ENCODE results near the gene UBXN1. TPM values are rescaled to one million over a fixed set of nuclear protein-coding genes. Genes with fewer than 3 reads are reported as not detected.
A peak's percentile ranks its signal among the peaks of the same experiment; 100 is the strongest.
"Not testable (repeated sequence)": the region's sequence is repeated elsewhere in the genome, so short reads cannot be mapped to it uniquely, and the experiment has no call there.

The UBXN1 gene
- total RNA-seq, 2 donors from 2014 or later = 70.7 to 93.4 TPM

DNA sequence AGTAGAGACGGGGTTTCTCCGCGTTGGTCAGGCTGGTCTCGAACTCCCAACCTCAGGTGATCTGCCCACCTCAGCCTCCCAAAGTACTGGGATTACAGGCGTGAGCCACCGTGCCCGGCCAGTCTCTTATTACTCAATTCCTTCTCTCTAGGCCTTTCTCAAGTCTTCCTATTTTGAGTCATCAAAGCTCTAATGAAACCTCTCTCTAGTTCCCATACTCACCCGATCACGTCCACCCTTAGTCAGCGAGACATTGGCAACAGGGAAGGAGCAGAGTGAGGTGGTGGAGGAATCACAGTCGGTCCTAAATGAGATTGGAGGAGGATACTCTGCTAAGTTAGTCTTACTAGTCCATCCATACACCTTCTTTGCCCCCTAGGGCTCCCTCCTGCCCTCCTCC lies 23.4 kb upstream of the UBXN1 start:
- peak overlapping the region; percentile 70 for H3K27ac Mint-ChIP-seq
- ATAC-seq (replicated peaks) = peak; percentile 70
- no peaks in the 10 kb centered on the region for H3K27me3 Mint-ChIP-seq
- no peaks in the 10 kb centered on the region for H3K9me3 Mint-ChIP-seq
- H3K4me1 Mint-ChIP-seq = peaks cover 21% of the 10 kb centered on the region
- H3K4me3 Mint-ChIP-seq = peak overlapping the region; percentile 34
- peaks cover 34% of the 10 kb centered on the region for H3K36me3 Mint-ChIP-seq (ENCODE audit: low read depth)

DNA sequence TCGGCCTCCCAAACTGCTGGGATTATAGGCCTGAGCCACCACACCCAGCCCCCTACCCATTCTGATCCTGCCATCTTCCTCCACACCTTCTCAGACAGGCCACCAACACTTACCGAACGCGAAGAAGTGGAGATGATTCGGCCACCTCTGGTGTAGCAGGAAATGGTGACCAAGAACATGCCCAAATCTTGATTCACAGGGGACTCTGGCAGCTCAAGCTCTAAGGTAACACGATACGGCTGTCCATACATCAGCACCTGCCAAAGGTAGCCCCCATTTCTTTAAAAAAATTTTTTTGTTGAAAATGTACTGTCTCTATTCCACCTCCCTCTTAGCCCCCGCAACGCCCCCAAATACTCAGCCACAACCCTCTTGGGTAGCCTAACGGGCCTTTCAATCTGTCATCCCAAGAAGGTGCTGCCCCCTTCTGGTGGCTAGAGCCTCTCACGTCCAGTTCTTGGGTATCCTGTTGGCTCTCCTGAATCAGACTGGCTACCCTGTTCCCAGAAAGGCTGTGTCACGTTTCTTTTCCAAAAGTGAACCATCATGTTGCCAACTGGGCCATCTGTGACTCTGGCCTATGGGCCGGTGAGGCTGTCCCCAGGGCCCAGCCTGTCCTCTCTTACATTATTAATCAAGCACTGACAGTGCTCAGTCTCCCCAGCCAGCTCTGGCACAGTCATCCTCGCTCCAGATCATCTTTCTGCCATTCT lies 15.7 kb upstream of the UBXN1 start:
- Mint-ChIP-seq H3K9me3 (no peaks in the 10 kb centered on the region), H3K4me3 (no peak overlapping the region), H3K27me3 (no peaks in the 10 kb centered on the region), H3K36me3 (ENCODE audit: low read depth) (peaks cover 51% of the 10 kb centered on the region), H3K27ac (peak overlapping the region; percentile 9), H3K4me1 (peaks cover 5% of the 10 kb centered on the region)
- ATAC-seq (replicated peaks) = peak; percentile 91

DNA sequence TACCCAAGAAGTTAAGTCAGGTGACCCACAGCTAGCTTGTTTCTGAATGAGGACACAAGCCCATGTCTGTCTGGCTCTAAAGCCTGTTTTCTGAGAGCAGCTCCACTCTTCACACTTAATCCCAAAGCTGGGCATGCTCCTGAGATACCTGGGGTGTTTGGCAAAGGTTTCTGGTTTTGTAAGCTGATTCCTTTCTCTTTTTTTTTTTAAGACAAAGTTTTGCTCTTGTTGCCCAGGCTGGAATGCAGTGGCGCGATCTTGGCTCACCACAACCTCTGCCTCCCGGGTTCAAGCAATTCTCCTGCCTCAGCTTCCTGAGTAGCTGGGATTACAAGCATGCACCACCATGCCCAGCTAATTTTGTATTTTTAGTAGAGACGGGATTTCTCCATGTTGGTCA lies 14.8 kb upstream of the UBXN1 start:
- H3K9me3 Mint-ChIP-seq; H3K4me1 Mint-ChIP-seq; H3K27ac Mint-ChIP-seq; H3K4me3 Mint-ChIP-seq; H3K27me3 Mint-ChIP-seq; ATAC-seq (replicated peaks): not testable (repeated sequence)
- H3K36me3 Mint-ChIP-seq (ENCODE audit: low read depth) = peaks cover 59% of the 10 kb centered on the region

DNA sequence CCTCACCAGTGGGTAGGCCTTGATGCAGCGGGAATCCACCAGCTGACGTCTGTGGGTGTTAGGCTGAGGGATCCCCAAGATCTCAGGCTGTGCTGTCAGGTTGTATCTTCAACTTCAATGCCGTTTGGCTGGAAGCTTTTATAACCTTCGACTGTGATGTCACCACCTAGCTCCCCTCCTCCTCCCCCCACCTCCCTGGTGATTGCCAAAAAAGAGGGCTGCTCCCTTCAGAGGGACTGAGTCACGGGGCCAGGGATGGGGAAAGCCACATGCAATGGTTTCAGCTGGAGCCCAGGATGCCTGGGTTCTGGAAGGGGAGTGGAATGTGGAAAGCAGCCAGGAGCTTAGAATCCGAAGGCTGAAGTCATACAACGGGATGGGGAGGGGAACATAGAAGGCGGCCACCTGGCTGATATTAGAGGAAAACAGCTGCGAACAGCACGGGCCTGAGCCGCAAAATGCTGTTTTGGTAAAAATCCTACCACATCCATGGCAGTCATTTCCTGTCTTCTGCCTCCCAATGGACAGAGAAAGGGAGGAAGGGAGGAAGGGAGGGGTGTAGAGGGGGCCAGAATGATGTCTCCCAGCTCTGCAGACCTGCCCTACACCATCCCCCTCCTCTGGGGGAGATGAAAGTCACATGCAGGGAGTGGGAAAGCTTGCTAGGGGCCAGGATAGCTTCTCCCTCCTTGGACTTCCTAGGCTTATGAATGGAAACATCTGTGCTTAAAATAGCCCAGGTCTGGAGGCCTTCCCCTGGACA lies 10.7 kb upstream of the UBXN1 start, which contains the start of gene LRRN4CL:
LRRN4CL (minus strand) TSS at position 110 of the 763 bp plus-strand sequence. CDS start 1,022 bp downstream, outside the sequence.
- ATAC-seq (replicated peaks) = no peak
- H3K4me3 Mint-ChIP-seq = no peak within 1 kb of the TSS
- peaks cover 2% of the 10 kb centered on the region for H3K4me1 Mint-ChIP-seq
- H3K9me3 Mint-ChIP-seq = no peaks in the 10 kb centered on the region
- peaks cover 50% of the 10 kb centered on the region for H3K36me3 Mint-ChIP-seq (ENCODE audit: low read depth)
- peaks cover 3% of the 10 kb centered on the region for H3K27me3 Mint-ChIP-seq
- H3K27ac Mint-ChIP-seq = no peak within 1 kb of the TSS

DNA sequence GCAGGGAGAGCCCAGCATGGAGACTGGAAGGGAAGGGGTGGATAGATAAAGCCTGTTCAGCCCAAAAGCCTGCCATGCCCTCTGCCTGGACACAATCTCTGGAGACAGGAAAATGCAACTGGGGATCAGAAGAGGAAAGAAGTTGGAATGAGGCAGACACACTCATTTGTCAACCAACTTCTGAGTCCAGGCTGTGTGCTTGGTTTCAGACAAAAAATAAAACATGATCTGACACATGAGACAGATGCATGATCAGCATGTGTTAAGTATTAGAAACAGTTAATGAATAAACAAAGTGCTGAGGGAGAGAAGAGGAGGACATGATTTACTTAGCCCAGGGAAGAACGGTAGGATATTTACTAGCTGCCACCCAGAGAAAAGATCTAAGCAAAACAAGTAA lies 9.6 kb upstream of the UBXN1 start:
- no peaks in the 10 kb centered on the region for H3K4me1 Mint-ChIP-seq
- peaks cover 45% of the 10 kb centered on the region for H3K36me3 Mint-ChIP-seq (ENCODE audit: low read depth)
- H3K27ac Mint-ChIP-seq = no peak overlapping the region
- H3K27me3 Mint-ChIP-seq = peaks cover 3% of the 10 kb centered on the region
- no peak for ATAC-seq (replicated peaks)
- no peaks in the 10 kb centered on the region for H3K9me3 Mint-ChIP-seq
- H3K4me3 Mint-ChIP-seq = no peak overlapping the region

DNA sequence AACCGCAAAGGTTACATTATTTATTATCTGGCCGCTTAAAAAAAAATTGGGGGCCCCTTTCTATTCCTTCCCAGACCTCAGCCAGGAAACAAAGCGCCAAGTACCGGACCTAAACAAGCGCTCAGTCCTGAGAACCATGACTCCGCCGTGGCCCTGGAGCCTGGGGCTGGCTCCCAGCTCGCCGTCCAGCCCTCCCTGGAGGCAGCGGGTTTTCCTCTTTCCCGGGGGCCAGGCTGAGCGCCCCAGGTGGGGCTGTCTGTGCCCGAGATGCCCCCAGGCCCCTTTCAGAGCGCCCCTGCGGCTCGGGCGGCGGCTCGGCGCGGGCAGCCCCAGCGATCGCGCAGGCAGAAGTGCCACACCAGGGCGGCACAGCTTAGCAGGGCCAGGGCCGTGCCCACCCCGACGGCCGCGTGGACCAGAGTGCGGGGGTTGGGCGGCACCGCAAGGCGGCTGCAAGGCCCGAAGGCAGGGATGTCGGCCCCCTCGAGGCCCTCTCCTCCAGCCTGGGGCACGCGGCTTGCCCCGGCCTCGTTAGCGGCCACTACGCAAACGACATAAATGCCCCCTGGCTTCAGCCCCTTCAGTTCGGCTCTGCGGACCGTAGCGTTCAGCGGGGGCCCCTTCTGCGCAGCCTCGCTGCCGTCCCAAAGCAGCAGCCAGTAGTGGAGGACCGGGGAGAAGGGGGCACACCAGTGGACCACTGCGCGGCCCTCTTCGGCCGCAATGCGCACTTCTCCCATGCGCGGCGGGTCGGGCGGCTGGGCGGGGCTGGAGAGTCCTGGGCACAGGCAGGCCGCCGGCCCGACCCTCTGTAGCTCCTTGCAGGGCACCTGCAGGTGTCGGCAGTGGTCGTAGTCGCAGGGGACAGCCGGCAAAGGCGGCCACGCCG lies 8.9 kb upstream of the UBXN1 start:
- Mint-ChIP-seq H3K27ac (no peak overlapping the region), H3K36me3 (ENCODE audit: low read depth) (peaks cover 39% of the 10 kb centered on the region), H3K27me3 (peaks cover 3% of the 10 kb centered on the region), H3K4me1 (no peaks in the 10 kb centered on the region), H3K9me3 (no peaks in the 10 kb centered on the region), H3K4me3 (no peak overlapping the region)
- no peak for ATAC-seq (replicated peaks)

DNA sequence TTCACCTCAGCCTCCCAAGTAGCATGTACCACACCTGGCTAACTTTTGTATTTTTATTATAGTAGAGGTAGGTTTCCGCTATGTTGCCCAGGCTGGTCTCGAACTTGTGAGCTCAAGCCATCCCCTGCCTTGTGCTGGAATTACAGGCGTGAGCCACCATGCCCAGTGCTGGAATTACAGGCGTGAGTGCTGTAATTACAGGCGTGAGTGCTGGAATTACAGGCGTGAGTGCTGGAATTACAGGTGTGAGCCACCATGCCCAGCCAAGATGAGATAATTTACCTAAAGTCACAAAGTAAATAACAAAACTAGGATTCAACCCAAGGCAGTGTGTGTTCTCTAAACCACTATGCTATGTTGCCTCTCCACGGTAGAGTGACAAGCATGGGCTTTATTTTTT lies 3.6 kb upstream of the UBXN1 start:
- peaks cover 15% of the 10 kb centered on the region for H3K36me3 Mint-ChIP-seq (ENCODE audit: low read depth)
- H3K4me3 Mint-ChIP-seq = no peak overlapping the region
- H3K9me3 Mint-ChIP-seq = no peaks in the 10 kb centered on the region
- H3K4me1 Mint-ChIP-seq = peaks cover 13% of the 10 kb centered on the region
- H3K27ac Mint-ChIP-seq = no peak overlapping the region
- no peaks in the 10 kb centered on the region for H3K27me3 Mint-ChIP-seq
- no peak for ATAC-seq (replicated peaks)

DNA sequence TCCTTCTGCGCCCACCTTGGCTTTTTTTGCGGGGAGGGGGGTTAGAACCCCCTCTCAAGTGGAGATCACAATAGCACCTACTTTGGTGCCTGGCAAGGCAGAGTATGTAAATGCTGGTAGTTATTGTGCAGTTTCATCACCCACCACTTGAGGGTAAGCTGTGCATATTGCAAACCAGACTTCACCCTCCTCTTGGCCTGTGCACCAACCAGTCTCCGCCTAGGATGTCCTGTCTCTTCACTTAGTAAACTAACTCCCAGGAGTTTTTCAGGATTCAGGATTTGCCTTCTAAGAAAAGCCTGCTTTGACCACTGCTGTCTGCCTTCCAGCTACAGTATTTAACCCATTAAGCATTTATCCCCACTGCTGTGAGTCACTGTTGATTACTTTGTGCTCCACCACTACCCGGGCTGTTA lies 2.0 kb upstream of the UBXN1 start:
- H3K4me3 Mint-ChIP-seq = peak overlapping the region; percentile 42
- H3K9me3 Mint-ChIP-seq = no peaks in the 10 kb centered on the region
- peaks cover 32% of the 10 kb centered on the region for H3K36me3 Mint-ChIP-seq (ENCODE audit: low read depth)
- H3K27me3 Mint-ChIP-seq = no peaks in the 10 kb centered on the region
- H3K4me1 Mint-ChIP-seq = peaks cover 20% of the 10 kb centered on the region
- peak overlapping the region; percentile 84 for H3K27ac Mint-ChIP-seq
- peak; percentile 81 for ATAC-seq (replicated peaks)

DNA sequence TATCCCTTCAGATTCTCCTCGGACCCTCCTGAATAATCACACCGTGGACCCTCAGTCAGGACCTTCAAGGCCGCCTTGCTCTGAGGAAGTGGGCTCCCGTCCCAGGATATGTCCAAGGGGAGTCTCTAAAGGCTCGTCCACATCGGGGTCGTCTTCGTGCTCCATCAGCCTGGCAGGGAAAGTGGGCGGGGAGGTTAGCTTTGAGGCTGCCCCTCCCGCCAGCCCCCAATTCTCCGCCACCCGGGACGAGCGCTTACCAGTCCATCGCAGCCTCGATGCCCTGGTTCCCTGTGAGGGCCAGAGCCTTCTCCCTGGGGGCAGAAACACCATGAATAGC lies 472 bp downstream of the UBXN1 start:
- peak overlapping the region; percentile 79 for H3K4me3 Mint-ChIP-seq
- no peak for ATAC-seq (replicated peaks)

DNA sequence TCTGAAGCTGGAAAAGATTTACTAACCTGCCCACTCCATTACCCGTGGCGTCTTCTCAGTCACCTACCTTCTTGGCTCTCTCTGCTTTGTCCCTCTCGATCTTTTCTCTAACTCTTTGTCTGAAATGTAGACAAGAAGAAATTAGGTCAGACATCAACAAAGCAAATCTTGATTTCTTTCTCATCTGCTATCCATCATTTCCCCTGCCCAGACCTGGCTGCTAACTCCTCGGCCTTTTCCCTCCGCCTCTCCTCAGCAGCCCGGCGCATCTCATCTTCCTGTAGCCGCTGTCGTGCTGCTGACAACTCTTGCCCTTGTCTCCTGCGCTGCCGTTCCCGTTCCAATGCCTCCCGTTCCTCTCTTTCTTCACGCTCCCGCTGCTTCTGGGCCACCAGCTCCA lies 1.2 kb downstream of the UBXN1 start:
- Mint-ChIP-seq H3K4me1 (peaks cover 25% of the 10 kb centered on the region), H3K27me3 (no peaks in the 10 kb centered on the region), H3K4me3 (peak overlapping the region; percentile 79), H3K36me3 (ENCODE audit: low read depth) (peaks cover 57% of the 10 kb centered on the region), H3K9me3 (no peaks in the 10 kb centered on the region), H3K27ac (peak overlapping the region; percentile 83)
- no peak for ATAC-seq (replicated peaks)

More for the DNA sequence above, 472 bp downstream of the UBXN1 start:
- no peaks in the 10 kb centered on the region for H3K9me3 Mint-ChIP-seq
- H3K36me3 Mint-ChIP-seq (ENCODE audit: low read depth) = peaks cover 53% of the 10 kb centered on the region
- H3K4me1 Mint-ChIP-seq = peaks cover 25% of the 10 kb centered on the region
- peak overlapping the region; percentile 83 for H3K27ac Mint-ChIP-seq
- no peaks in the 10 kb centered on the region for H3K27me3 Mint-ChIP-seq

DNA sequence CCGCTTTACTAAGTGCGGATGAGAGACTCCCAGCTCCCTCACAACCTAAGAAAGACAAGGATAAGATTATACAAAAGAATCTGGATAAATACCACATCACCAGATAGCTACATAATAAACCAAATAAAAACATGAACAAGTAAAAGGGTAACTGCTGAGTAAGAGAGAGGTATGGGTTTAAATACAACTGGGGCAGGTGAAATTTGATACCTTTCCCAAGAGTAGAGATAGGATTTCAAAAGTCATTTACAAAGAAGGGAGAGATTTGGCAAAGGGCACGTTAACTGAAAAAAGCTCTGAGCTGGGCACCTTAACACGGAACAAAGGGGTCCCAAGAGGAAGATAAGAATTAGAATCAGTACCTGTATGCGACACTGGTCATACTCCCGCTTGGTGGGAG lies 1.7 kb downstream of the UBXN1 start:
- Mint-ChIP-seq H3K4me3 (peak overlapping the region; percentile 79), H3K4me1 (peaks cover 25% of the 10 kb centered on the region), H3K27ac (peak overlapping the region; percentile 37), H3K36me3 (ENCODE audit: low read depth) (peaks cover 62% of the 10 kb centered on the region), H3K27me3 (no peaks in the 10 kb centered on the region), H3K9me3 (no peaks in the 10 kb centered on the region)
- ATAC-seq (replicated peaks) = no peak

DNA sequence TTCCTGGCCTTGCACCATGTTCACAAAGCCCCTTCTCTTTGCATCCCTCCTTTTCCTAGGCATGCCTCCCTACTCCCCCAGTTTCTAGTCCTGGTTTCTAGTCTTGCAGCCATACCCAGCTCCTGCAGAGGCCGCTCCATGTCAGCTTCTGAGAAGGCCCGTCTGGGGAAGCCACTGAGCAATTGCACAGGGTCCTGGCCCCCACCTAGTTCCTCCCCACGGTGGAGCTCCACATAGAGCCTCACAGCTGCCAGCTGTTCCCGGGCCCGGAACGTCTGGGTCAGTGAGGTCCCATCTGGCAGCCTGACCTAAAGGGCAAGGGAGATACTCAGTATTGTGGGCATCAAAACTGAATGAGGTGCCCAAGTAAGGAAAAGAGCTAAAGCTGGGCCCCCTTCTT lies 2.2 kb downstream of the UBXN1 start:
- H3K27ac Mint-ChIP-seq = peak overlapping the region; percentile 37
- H3K4me1 Mint-ChIP-seq = peaks cover 25% of the 10 kb centered on the region
- ATAC-seq (replicated peaks) = no peak

DNA sequence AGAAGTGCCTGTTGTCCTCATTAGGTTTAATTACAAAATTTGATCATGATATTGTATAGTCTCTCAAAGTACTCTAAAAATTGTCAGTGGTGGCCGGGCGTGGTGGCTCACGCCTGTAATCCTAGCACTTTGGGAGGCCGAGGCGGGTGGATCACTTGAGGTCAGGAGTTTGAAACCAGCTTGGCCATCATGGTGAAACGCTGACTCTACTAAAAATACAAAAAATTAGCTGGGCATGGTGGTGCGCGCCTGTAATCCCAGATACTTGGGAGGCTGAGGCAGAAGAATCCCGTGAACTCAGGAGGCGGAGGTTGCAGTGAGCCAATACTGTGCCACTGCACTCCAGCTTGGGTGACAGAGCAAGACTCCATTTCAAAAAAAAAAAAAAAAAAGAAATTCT lies 3.5 kb downstream of the UBXN1 start:
- H3K4me3 Mint-ChIP-seq; ATAC-seq (replicated peaks); H3K9me3 Mint-ChIP-seq; H3K27ac Mint-ChIP-seq; H3K27me3 Mint-ChIP-seq: not testable (repeated sequence)
- Mint-ChIP-seq H3K36me3 (ENCODE audit: low read depth) (peaks cover 80% of the 10 kb centered on the region), H3K4me1 (peaks cover 20% of the 10 kb centered on the region)

More for the DNA sequence above, 2.2 kb downstream of the UBXN1 start:
- Mint-ChIP-seq H3K36me3 (ENCODE audit: low read depth) (peaks cover 67% of the 10 kb centered on the region), H3K9me3 (no peaks in the 10 kb centered on the region), H3K4me3 (peak overlapping the region; percentile 79), H3K27me3 (no peaks in the 10 kb centered on the region)

DNA sequence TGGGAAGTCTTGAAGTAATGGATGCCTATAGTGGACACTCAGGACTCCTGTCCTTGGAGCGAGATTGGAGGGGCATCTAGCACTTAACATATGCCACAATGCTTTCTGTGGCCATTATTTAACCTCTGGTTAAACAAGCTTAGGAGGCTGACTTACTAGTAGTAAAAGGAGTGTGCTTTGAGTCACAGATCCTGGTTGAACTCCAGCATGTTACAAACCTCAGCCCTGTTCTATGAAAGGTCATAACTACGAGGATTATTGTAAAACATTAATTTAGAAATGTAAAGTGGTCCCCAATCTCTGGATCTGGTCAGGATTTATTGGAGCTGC lies 5.7 kb downstream of the UBXN1 start:
- Mint-ChIP-seq H3K27me3 (no peaks in the 10 kb centered on the region), H3K9me3 (no peaks in the 10 kb centered on the region), H3K4me1 (peaks cover 26% of the 10 kb centered on the region), H3K27ac (no peak overlapping the region), H3K4me3 (peak overlapping the region; percentile 99), H3K36me3 (ENCODE audit: low read depth) (peaks cover 93% of the 10 kb centered on the region)
- ATAC-seq (replicated peaks) = no peak
